Gastrocnemius medialis (tissue), 4 donors: Measurements from ENCODE around the gene DGCR2. TPM values are rescaled to one million over a fixed set of nuclear protein-coding genes. Genes with fewer than 3 reads are reported as not detected.

Experiments
- ATAC-seq, 2 donors: fragments of 150-250 bp; one replicate each; pipeline ENCODE4 v1.9.1; 2016
- DNase-seq, 2 donors: peaks; one replicate each; pipeline ENCODE4 v3.0.0-alpha.2; 2019
- H3K27ac ChIP-seq, 4 donors: fragments of 200-600 bp; sonication (generic); 1 replicate in 1 of 4; 2 replicates in 3 of 4; pipeline ENCODE4 v1.5.1; 2016 to 2018; ENCODE audit warnings: mild to moderate bottlenecking in 2 of 4, moderate library complexity in 1 of 4
- H3K27me3 ChIP-seq, 3 donors: fragments of 200-600 bp; sonication (generic) in 2 of 3; 1 replicate in 1 of 3; 2 replicates in 2 of 3; pipeline versions ENCODE4 v1.5.1 to v1.6.0; 2016 to 2019; ENCODE audit warnings: mild to moderate bottlenecking in 1 of 3, moderate library complexity in 1 of 3
- H3K36me3 ChIP-seq, 2 donors: fragments of 200-600 bp; sonication (generic) in 1 of 2; one replicate each; pipeline ENCODE4 v1.5.1; 2017 to 2018
- H3K4me1 ChIP-seq, 2 donors: fragments of 200-600 bp; sonication (generic) in 1 of 2; one replicate each; pipeline ENCODE4 v1.5.1; 2016 to 2017; ENCODE audit warnings: mild to moderate bottlenecking in 2 of 2
- H3K4me3 ChIP-seq, 4 donors: fragments of 200-600 bp; sonication (generic) in 3 of 4; 1 replicate in 1 of 4; 2 replicates in 3 of 4; pipeline ENCODE4 v1.5.1; 2016 to 2019; ENCODE audit warnings: mild to moderate bottlenecking in 2 of 4
- H3K9me3 ChIP-seq, 3 donors: fragments of 200-600 bp; sonication (generic) in 2 of 3; 1 replicate in 1 of 3; 2 replicates in 2 of 3; pipeline ENCODE4 v1.5.1; 2016 to 2019
- CTCF ChIP-seq, 5 experiments: fragments of 450-650 bp in 3 of 5; fragments of 200-600 bp in 2 of 5; sonication (generic) in 2 of 5; IDR thresholded peaks in 4 of 5; conservative IDR thresholded peaks in 1 of 5; 1 replicate in 4 of 5; 2 replicates in 1 of 5; pipeline ENCODE4 v1.5.1; 2016 to 2019; ENCODE audit warnings: antibody characterized with exemption in 5 of 5, mild to moderate bottlenecking in 3 of 5, moderate library complexity in 3 of 5
- POLR2A ChIP-seq, 2 donors: fragments of 450-650 bp; IDR thresholded peaks; one replicate each; pipeline ENCODE4 v1.6.1; 2017; ENCODE audit warnings: antibody characterized with exemption in 2 of 2, mild to moderate bottlenecking in 2 of 2, moderate library complexity in 2 of 2
- in situ Hi-C, 4 donors: fragments of 200-750 bp; cut with MboI; loops; one replicate each; pipeline versions ENCODE4 v1.15.0 to v1.8.0; 2017; ENCODE audit warnings: low sequenced_read_pairs in 4 of 4
- intact Hi-C: fragments of 100-400 bp; cut with DNase I; formaldehyde crosslinking; loops from one replicate; pipeline ENCODE4 v1.15.1; 2023; ENCODE audit warnings: low total_unique reads
- total RNA-seq, 4 donors: library from RNA; depleted of rRNA; stranded (reverse); fragments of >200 nt; gene quantifications; one replicate each; pipeline versions ENCODE4 v1.1.0 to v1.2.3, GENCODE V29; 2016

Gene DGCR2
- total RNA-seq, 4 donors from 2014 or later = 30.0 to 72.7 (median 43.5) TPM

GRCh38 chr22:19111584-19111983, 10.6 kb downstream of the DGCR2 start:
- Histone ChIP-seq H3K36me3 (no peaks in the 10 kb centered on the region), H3K4me3 (no peak overlapping the region), H3K27ac (peak overlapping the region in 1 of 4 donors; percentile 90), H3K27me3 (no peaks in the 10 kb centered on the region), H3K9me3 (no peaks in the 10 kb centered on the region), H3K4me1 (peaks cover 59 to 80% of the 10 kb centered on the region in 2 donors)
- in situ Hi-C loops (no loop called here), intact Hi-C loops (no loop called here)
- DNase-seq (peak in 1 of 2 donors; percentile 2), ATAC-seq (no peak)
- TF ChIP-seq CTCF (IDR thresholded peaks at IDR 0.05 in 4 of 5, conservative IDR thresholded peaks at IDR 0.05 in 1 of 5) = no peak

- intact Hi-C loops (no loop called here), in situ Hi-C loops (no loop called here)
- H3K9me3 ChIP-seq = no peaks in the 10 kb centered on the region
- peaks cover 61 to 80% of the 10 kb centered on the region in 2 donors for H3K4me1 ChIP-seq
- no peaks in the 10 kb centered on the region for H3K36me3 ChIP-seq
- peak overlapping the region in 2 of 4 donors; percentile 6 to 90 for H3K27ac ChIP-seq
- no peaks in the 10 kb centered on the region for H3K27me3 ChIP-seq
- DNase-seq = peak in 1 of 2 donors; percentile 23
- no peak for ATAC-seq
- TF ChIP-seq POLR2A (IDR thresholded peaks at IDR 0.05) = no peak
- no peak overlapping the region for H3K4me3 ChIP-seq
Measured at GRCh38 chr22:19111140-19111539, 11.1 kb downstream of the DGCR2 start.

- no peak for TF ChIP-seq CTCF (IDR thresholded peaks at IDR 0.05 in 4 of 5, conservative IDR thresholded peaks at IDR 0.05 in 1 of 5)
- TF ChIP-seq POLR2A (IDR thresholded peaks at IDR 0.05) = no peak
- H3K9me3 ChIP-seq = no peaks in the 10 kb centered on the region
- H3K27me3 ChIP-seq = no peaks in the 10 kb centered on the region
- H3K4me1 ChIP-seq = peaks cover 63 to 80% of the 10 kb centered on the region in 2 donors
- H3K27ac ChIP-seq = peak overlapping the region; percentile 78 to 90 (median 82)
- ATAC-seq (no peak), DNase-seq (no peak)
- no peak overlapping the region for H3K4me3 ChIP-seq
- intact Hi-C loops = no loop called here
- H3K36me3 ChIP-seq = no peaks in the 10 kb centered on the region
- in situ Hi-C loops = no loop called here
Measured at GRCh38 chr22:19110646-19111045, 11.6 kb downstream of the DGCR2 start.

- ATAC-seq (no peak), DNase-seq (peak in 1 of 2 donors; percentile 8)
- H3K9me3 ChIP-seq = no peaks in the 10 kb centered on the region
- in situ Hi-C loops = no loop called here
- TF ChIP-seq CTCF (IDR thresholded peaks at IDR 0.05 in 4 of 5, conservative IDR thresholded peaks at IDR 0.05 in 1 of 5) = no peak
- TF ChIP-seq POLR2A (IDR thresholded peaks at IDR 0.05) = no peak
- no peaks in the 10 kb centered on the region for H3K36me3 ChIP-seq
- H3K4me1 ChIP-seq = peaks cover 63 to 80% of the 10 kb centered on the region in 2 donors
- intact Hi-C loops = no loop called here
- H3K27me3 ChIP-seq = no peaks in the 10 kb centered on the region
- H3K4me3 ChIP-seq = peak overlapping the region in 2 of 4 donors; percentile 27 to 29
- H3K27ac ChIP-seq = peak overlapping the region; percentile 78 to 90 (median 82)
Measured at GRCh38 chr22:19110064-19110458, 12.2 kb downstream of the DGCR2 start.

- H3K36me3 ChIP-seq = no peaks in the 10 kb centered on the region
- peak overlapping the region in 2 of 4 donors; percentile 27 to 29 for H3K4me3 ChIP-seq
- TF ChIP-seq CTCF (IDR thresholded peaks at IDR 0.05 in 4 of 5, conservative IDR thresholded peaks at IDR 0.05 in 1 of 5) = no peak
- TF ChIP-seq POLR2A (IDR thresholded peaks at IDR 0.05) = no peak
- peaks cover 64 to 81% of the 10 kb centered on the region in 2 donors for H3K4me1 ChIP-seq
- no peaks in the 10 kb centered on the region for H3K27me3 ChIP-seq
- H3K27ac ChIP-seq = peak overlapping the region; percentile 78 to 90 (median 82)
- intact Hi-C loops = loop anchor here (1.0 to 5.0 kb wide), 3 partner anchors 12 to 183 kb away; partner anchors contain the start of genes CLTCL1 and ESS2
- no peaks in the 10 kb centered on the region for H3K9me3 ChIP-seq
- in situ Hi-C loops = no loop called here
- DNase-seq (peak; percentile 65 to 74), ATAC-seq (peak; percentile 93 to 95)
Measured at GRCh38 chr22:19109198-19110063, 12.8 kb downstream of the DGCR2 start.
